ENCODE measurements around the gene TGFBR1. TPM values are rescaled to one million over a fixed set of nuclear protein-coding genes. Genes with fewer than 3 reads are reported as not detected.
"Not testable (repeated sequence)": the region's sequence is repeated elsewhere in the genome, so short reads cannot be mapped to it uniquely, and the experiment has no call there.

The TGFBR1 gene
- total and polyA plus RNA-seq, 3 experiments from 2014 or later = 34.4 to 41.9 (median 36.6) TPM

DNA sequence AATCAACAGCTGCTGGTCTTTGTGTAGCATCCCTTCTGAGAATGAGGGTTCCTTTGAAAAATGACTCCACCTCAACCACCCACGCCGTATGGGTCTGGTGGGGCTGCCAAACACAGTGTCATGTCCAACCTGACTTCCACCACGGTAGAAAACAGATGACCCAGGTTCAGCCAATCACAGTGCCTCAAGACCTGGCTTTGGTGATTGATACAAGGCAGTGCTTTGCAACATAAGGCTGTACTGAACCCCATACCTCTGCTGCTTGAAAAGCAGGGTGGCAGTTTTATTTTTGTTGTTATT is 11.5 kb upstream of the TGFBR1 start:
- CTCF ChIA-PET = interaction anchor here (1.4 to 1.5 kb wide), 2 partner anchors 34 to 94 kb away, joined by 3 to 5 read pairs; no protein-coding TSS in a partner anchor
- H3K27me3 Mint-ChIP-seq = no peaks in the 10 kb centered on the region
- no peaks in the 10 kb centered on the region for H3K9me3 ChIP-seq (ENCODE audit: low read length)
- no peak overlapping the region for H3K4me3 ChIP-seq (ENCODE audit: low read length)
- no peaks in the 10 kb centered on the region for H3K36me3 ChIP-seq (ENCODE audit: insufficient read depth, low read length)
- no peaks in the 10 kb centered on the region for H3K9me3 Mint-ChIP-seq
- H3K4me1 Mint-ChIP-seq = peaks cover 40 to 61% (median 57%) of the 10 kb centered on the region in 3 donors
- no peak for DNase-seq
- H3K36me3 Mint-ChIP-seq = peaks cover 0 to 6% (median 0%) of the 10 kb centered on the region in 3 donors
- H3K27ac Mint-ChIP-seq = peak overlapping the region in 1 of 8 donors; percentile 74
- no peak overlapping the region for H3K27ac ChIP-seq (ENCODE audit: low read depth, low read length)
- H3K27me3 ChIP-seq (ENCODE audit: insufficient read depth, low read length, poor library complexity, severe bottlenecking) = no peaks in the 10 kb centered on the region
- POLR2A ChIA-PET = no interaction called here
- peaks cover 22% of the 10 kb centered on the region for H3K4me1 ChIP-seq (ENCODE audit: insufficient read depth, low read length)
- H3K4me3 Mint-ChIP-seq = peak overlapping the region in 1 of 7 donors; percentile 75

DNA sequence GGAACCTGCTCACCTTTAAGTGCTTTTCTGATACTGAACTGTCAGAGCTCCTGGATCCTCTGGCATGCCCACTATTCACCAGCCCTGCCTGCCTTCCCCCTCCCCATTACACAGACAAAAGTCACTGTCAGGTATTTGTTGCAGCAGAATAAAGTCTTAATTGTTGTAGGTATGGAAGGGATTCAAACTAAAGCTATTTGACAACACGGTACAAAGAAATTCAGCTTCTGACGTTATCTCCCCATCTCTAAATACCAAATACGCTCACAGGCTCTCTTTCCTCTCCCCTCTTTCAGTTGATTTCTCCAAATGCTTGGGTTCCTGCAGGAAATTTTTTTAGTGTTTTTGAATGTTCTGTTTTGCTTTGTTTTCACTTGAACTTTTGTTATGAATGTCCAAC is 9.3 kb upstream of the TGFBR1 start:
- POLR2A ChIA-PET = no interaction called here
- H3K4me1 ChIP-seq (ENCODE audit: insufficient read depth, low read length) = peaks cover 22% of the 10 kb centered on the region
- no peak overlapping the region for H3K27ac ChIP-seq (ENCODE audit: low read depth, low read length)
- H3K36me3 ChIP-seq (ENCODE audit: insufficient read depth, low read length) = no peaks in the 10 kb centered on the region
- H3K4me3 ChIP-seq (ENCODE audit: low read length) = no peak overlapping the region
- H3K27me3 ChIP-seq (ENCODE audit: insufficient read depth, low read length, poor library complexity, severe bottlenecking) = no peaks in the 10 kb centered on the region
- no peaks in the 10 kb centered on the region for H3K9me3 ChIP-seq (ENCODE audit: low read length)
- Mint-ChIP-seq H3K4me1 (peaks cover 57 to 77% (median 76%) of the 10 kb centered on the region in 3 donors), H3K27ac (no peak overlapping the region), H3K36me3 (no peaks in the 10 kb centered on the region), H3K4me3 (no peak overlapping the region), H3K9me3 (peaks cover 0 to 6% (median 3%) of the 10 kb centered on the region in 5 donors), H3K27me3 (no peaks in the 10 kb centered on the region)
- CTCF ChIA-PET = no interaction called here
- DNase-seq = no peak

DNA sequence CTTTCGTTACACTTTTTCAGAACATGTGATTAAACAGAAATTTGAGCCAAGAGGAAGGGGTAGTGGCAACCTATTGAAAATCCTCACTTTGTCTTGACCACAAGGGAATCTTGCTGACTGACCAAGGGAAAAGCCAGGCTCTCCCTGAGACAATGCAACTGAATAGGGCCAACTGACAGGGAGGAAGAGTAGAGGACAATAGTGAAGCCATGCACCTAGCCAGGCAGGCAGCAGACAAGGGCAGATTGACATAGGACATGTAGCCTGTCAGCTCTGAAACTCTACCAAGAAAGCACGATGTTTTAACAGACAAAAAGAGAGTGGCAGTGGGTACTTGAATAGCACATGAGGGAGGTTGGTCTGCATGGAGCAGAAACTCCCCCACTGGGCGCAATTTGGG is 8.5 kb upstream of the TGFBR1 start:
- H3K4me1 ChIP-seq (ENCODE audit: insufficient read depth, low read length) = peaks cover 22% of the 10 kb centered on the region
- Mint-ChIP-seq H3K36me3 (no peaks in the 10 kb centered on the region), H3K4me1 (peaks cover 61 to 79% (median 77%) of the 10 kb centered on the region in 3 donors), H3K27me3 (no peaks in the 10 kb centered on the region), H3K4me3 (no peak overlapping the region), H3K27ac (peak overlapping the region in 2 of 8 donors; percentile 23 to 32), H3K9me3 (peaks cover 0 to 6% (median 3%) of the 10 kb centered on the region in 5 donors)
- no peak for DNase-seq
- CTCF ChIA-PET = no interaction called here
- H3K36me3 ChIP-seq (ENCODE audit: insufficient read depth, low read length) = no peaks in the 10 kb centered on the region
- H3K9me3 ChIP-seq (ENCODE audit: low read length) = no peaks in the 10 kb centered on the region
- POLR2A ChIA-PET = no interaction called here
- H3K27me3 ChIP-seq (ENCODE audit: insufficient read depth, low read length, poor library complexity, severe bottlenecking) = no peaks in the 10 kb centered on the region
- H3K27ac ChIP-seq (ENCODE audit: low read depth, low read length) = no peak overlapping the region
- H3K4me3 ChIP-seq (ENCODE audit: low read length) = no peak overlapping the region

DNA sequence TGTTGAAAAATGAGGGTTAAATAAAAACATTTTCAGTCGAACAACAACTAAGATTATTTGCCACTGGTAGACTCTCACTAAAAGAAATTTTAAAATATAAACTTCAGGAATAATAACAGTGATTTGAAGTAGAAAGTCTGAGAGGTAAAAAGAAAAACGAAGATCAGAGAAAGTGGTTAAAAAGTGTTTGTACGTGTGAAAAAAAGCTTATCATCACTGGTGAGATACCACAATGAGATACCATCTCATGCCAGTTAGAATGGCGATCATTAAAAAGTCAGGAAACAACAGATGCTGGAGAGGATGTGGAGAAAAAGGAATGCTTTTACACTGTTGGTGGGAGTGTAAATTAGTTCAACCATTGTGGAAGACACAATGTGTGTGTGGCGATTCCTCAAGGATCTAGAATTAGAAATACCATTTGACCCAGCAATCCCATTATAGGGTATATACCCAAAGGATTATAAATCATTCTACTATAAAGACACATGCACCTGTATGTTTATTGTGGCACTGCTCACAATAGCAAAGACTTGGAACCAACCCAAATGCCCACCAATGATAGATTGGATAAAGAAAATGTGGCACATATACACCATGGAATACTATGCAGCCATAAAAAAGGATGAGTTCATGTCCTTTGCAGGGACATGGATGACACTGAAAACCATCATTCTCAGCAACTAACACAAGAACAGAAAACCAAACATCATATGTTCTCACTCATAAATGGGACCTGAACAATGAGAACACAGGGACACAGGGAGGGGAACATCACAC is 4.9 kb upstream of the TGFBR1 start:
- peak overlapping the region; percentile 28 to 84 (median 68) for H3K27ac Mint-ChIP-seq
- H3K9me3 Mint-ChIP-seq; H3K27me3 ChIP-seq (ENCODE audit: insufficient read depth, low read length, poor library complexity, severe bottlenecking); H3K27ac ChIP-seq (ENCODE audit: low read depth, low read length); POLR2A ChIA-PET; H3K27me3 Mint-ChIP-seq; H3K36me3 ChIP-seq (ENCODE audit: insufficient read depth, low read length); H3K4me3 ChIP-seq (ENCODE audit: low read length); H3K9me3 ChIP-seq (ENCODE audit: low read length); H3K36me3 Mint-ChIP-seq; CTCF ChIA-PET: not testable (repeated sequence)
- H3K4me1 ChIP-seq (ENCODE audit: insufficient read depth, low read length) = peaks cover 10% of the 10 kb centered on the region
- peak overlapping the region in 4 of 7 donors; percentile 5 to 73 (median 42) for H3K4me3 Mint-ChIP-seq
- DNase-seq = peak in 1 of 5 donors; percentile 18
- peaks cover 58 to 72% (median 72%) of the 10 kb centered on the region in 3 donors for H3K4me1 Mint-ChIP-seq

DNA sequence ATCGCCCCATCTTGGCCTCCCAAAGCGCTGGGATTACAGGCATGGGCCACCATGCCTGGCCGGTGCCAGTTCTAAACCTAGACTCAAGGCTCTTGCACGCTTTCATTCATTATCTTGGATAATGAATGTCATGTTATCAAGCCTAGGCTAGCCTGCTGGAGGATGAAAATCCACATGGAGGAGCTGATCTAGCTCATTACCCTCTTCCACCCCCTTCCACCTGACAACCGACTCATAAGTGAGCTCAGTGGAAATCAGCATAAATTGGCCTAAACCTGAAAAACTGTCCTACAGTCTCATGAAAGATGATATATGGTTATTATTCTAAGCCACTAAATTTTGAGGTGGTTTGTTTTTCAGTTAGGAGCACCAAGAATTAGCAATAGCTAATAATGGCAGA is 3.6 kb upstream of the TGFBR1 start:
- H3K27me3 ChIP-seq (ENCODE audit: insufficient read depth, low read length, poor library complexity, severe bottlenecking) = no peaks in the 10 kb centered on the region
- no peaks in the 10 kb centered on the region for H3K36me3 ChIP-seq (ENCODE audit: insufficient read depth, low read length)
- ChIA-PET POLR2A (interaction anchor here (1.0 kb wide), 1 partner anchor 46 kb away, joined by 4 read pairs; no protein-coding TSS in a partner anchor), CTCF (interaction anchor here (1.3 to 6.1 kb wide), 3 partner anchors 19 to 101 kb away, joined by 3 to 39 read pairs (median 3); no protein-coding TSS in a partner anchor)
- H3K4me3 ChIP-seq (ENCODE audit: low read length) = no peak overlapping the region
- no peak for DNase-seq
- H3K4me1 ChIP-seq (ENCODE audit: insufficient read depth, low read length) = peaks cover 12% of the 10 kb centered on the region
- peaks cover 0 to 6% (median 3%) of the 10 kb centered on the region in 5 donors for H3K9me3 Mint-ChIP-seq
- H3K4me3 Mint-ChIP-seq = peak overlapping the region in 2 of 7 donors; percentile 59 to 73
- peaks cover 0 to 6% (median 0%) of the 10 kb centered on the region in 3 donors for H3K36me3 Mint-ChIP-seq
- H3K27ac ChIP-seq (ENCODE audit: low read depth, low read length) = no peak overlapping the region
- peaks cover 62 to 70% (median 68%) of the 10 kb centered on the region in 3 donors for H3K4me1 Mint-ChIP-seq
- no peaks in the 10 kb centered on the region for H3K9me3 ChIP-seq (ENCODE audit: low read length)
- H3K27ac Mint-ChIP-seq = peak overlapping the region in 5 of 8 donors; percentile 5 to 92 (median 66)
- no peaks in the 10 kb centered on the region for H3K27me3 Mint-ChIP-seq

DNA sequence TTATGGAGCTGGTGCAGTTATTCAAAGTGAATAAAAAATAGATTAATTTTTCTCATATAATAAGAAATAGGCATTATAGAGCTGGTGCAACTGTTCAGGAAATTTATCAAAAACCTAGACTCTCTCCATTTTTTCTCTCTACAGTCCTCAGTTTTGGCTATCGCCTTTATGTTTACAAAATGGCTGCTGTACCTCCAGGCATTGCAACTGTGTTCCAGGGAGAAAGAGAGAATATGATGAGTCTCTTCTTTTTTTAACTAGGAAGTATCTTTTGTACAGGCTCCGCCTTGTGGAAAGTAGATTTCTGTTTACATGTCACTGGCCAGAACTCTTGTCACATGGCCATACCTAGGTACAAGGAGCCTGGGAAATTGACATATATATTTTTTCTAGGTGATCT is 3.1 kb upstream of the TGFBR1 start:
- CTCF ChIA-PET = interaction anchor here (0.9 to 6.1 kb wide), 4 partner anchors 18 to 101 kb away, joined by 3 to 39 read pairs (median 3); no protein-coding TSS in a partner anchor
- H3K4me1 Mint-ChIP-seq = peaks cover 62 to 70% (median 68%) of the 10 kb centered on the region in 3 donors

DNA sequence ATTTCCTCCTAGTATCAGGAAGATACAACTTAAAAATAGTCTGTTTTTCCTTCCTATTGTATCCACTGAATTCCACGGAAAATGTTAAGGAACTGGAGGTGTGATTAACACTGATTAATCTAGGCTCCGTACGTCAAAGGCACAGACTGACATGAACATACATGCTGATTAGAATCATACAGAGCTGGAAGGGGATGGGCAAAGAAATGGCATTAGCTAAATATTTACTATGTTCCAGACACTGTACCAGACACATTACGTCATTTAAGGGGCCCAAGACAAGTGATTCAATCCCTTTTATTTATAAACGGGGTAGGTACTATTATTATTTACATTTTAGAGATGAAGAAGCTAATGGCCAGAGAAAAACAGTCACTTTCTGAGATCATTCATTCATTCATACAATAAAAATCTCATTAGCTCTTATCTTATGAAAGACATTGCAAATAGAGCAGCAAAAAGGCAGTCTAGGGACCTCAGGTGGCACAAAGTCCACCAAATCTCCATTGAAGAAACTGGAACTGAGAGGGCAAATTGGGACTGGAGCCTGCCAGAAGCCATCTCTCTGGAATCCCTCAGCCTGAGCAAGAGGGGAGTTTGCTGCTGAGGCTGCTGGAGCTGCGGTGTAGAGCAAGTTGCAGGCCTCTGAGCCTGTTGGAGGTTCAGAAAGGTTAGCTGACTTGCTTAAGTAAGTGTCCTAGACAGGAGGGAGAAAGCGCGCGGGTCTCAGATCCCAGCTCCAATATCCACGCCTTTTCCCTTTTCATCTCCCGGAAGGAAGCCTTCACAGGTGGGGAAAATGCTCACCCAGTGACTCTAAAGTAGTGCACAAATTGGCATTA is 1.6 kb upstream of the TGFBR1 start:
- ChIA-PET CTCF (interaction anchor here (0.9 to 6.1 kb wide), 15 partner anchors 10 to 103 kb away, joined by 3 to 39 read pairs (median 8); no protein-coding TSS in a partner anchor), POLR2A (interaction anchor here (0.9 to 5.5 kb wide), 7 partner anchors 10 to 118 kb away, joined by 3 to 29 read pairs (median 6); partner anchors contain the start of genes ALG2 and SEC61B)
- peak overlapping the region; percentile 19 to 93 (median 81) for H3K4me3 Mint-ChIP-seq
- H3K4me1 ChIP-seq (ENCODE audit: insufficient read depth, low read length) = peaks cover 32% of the 10 kb centered on the region
- no peaks in the 10 kb centered on the region for H3K36me3 ChIP-seq (ENCODE audit: insufficient read depth, low read length)
- peak overlapping the region in 7 of 8 donors; percentile 32 to 99 (median 79) for H3K27ac Mint-ChIP-seq
- H3K4me3 ChIP-seq (ENCODE audit: low read length) = no peak overlapping the region
- peaks cover 0 to 6% (median 0%) of the 10 kb centered on the region in 3 donors for H3K36me3 Mint-ChIP-seq
- H3K9me3 Mint-ChIP-seq = peaks cover 0 to 6% (median 3%) of the 10 kb centered on the region in 5 donors
- H3K27me3 Mint-ChIP-seq = no peaks in the 10 kb centered on the region
- peaks cover 69 to 72% (median 72%) of the 10 kb centered on the region in 3 donors for H3K4me1 Mint-ChIP-seq
- no peaks in the 10 kb centered on the region for H3K27me3 ChIP-seq (ENCODE audit: insufficient read depth, low read length, poor library complexity, severe bottlenecking)
- no peaks in the 10 kb centered on the region for H3K9me3 ChIP-seq (ENCODE audit: low read length)
- no peak for DNase-seq
- H3K27ac ChIP-seq (ENCODE audit: low read depth, low read length) = no peak overlapping the region

More for the DNA sequence above, 3.1 kb upstream of the TGFBR1 start:
- Mint-ChIP-seq H3K9me3 (peaks cover 0 to 6% (median 3%) of the 10 kb centered on the region in 5 donors), H3K27me3 (no peaks in the 10 kb centered on the region), H3K36me3 (peaks cover 0 to 6% (median 0%) of the 10 kb centered on the region in 3 donors), H3K4me3 (no peak overlapping the region), H3K27ac (peak overlapping the region in 1 of 8 donors; percentile 45)
- Histone ChIP-seq H3K27me3 (ENCODE audit: insufficient read depth, low read length, poor library complexity, severe bottlenecking) (no peaks in the 10 kb centered on the region), H3K4me3 (ENCODE audit: low read length) (no peak overlapping the region), H3K27ac (ENCODE audit: low read depth, low read length) (no peak overlapping the region), H3K36me3 (ENCODE audit: insufficient read depth, low read length) (no peaks in the 10 kb centered on the region), H3K9me3 (ENCODE audit: low read length) (no peaks in the 10 kb centered on the region), H3K4me1 (ENCODE audit: insufficient read depth, low read length) (peaks cover 17% of the 10 kb centered on the region)
- DNase-seq = no peak
- POLR2A ChIA-PET = interaction anchor here (1.0 kb wide), 1 partner anchor 47 kb away, joined by 4 read pairs; no protein-coding TSS in a partner anchor
